Measurements from ENCODE around the gene PPT2. TPM values are rescaled to one million over a fixed set of nuclear protein-coding genes. Genes with fewer than 3 reads are reported as not detected.

The PPT2 gene
- total RNA-seq, 1 experiment from 2014 or later: 46.3 TPM

GRCh38 chr6:32158052-32158451 lies 4.1 kb downstream of the PPT2 start:
- Mint-ChIP-seq H3K9me3 (no peaks in the 10 kb centered on the region), H3K27me3 (ENCODE audit: low read depth) (no peaks in the 10 kb centered on the region), H3K27ac (no peak overlapping the region), H3K4me3 (no peak overlapping the region), H3K36me3 (ENCODE audit: insufficient read depth in 1 of 3, low read depth in 3 of 3) (peaks cover 29 to 58% (median 38%) of the 10 kb centered on the region in 3 experiments), H3K4me1 (peaks cover 11 to 13% of the 10 kb centered on the region in 2 experiments)
- no peak overlapping the region for H2AFZ ChIP-seq (ENCODE audit: low read length)
- no peak overlapping the region for H3K23ac ChIP-seq (ENCODE audit: insufficient read length, low read depth, low read length)
- no peak overlapping the region for H3K56ac ChIP-seq (ENCODE audit: insufficient read length, low read depth, low read length)
- H2BK12ac ChIP-seq (ENCODE audit: insufficient read length, low read depth, low read length): no peak overlapping the region
- DNase-seq: no peak
- no peak overlapping the region for H4K8ac ChIP-seq (replicated peaks; ENCODE audit: insufficient read length, low read depth, low read length)
- H3T11ph ChIP-seq (ENCODE audit: low read length): no peak overlapping the region
- H2BK15ac ChIP-seq (ENCODE audit: low read depth, low read length): no peak overlapping the region
- H3K4me2 ChIP-seq (ENCODE audit: insufficient read depth, insufficient read length, low read length): no peak overlapping the region
- H4K91ac ChIP-seq (ENCODE audit: insufficient read length, low read depth, low read length): no peak overlapping the region
- no peaks in the 10 kb centered on the region for H4K20me1 ChIP-seq (ENCODE audit: control insufficient read depth, insufficient read depth, insufficient read length)
- no peak overlapping the region for H2BK120ac ChIP-seq (ENCODE audit: low read depth, low read length, poor library complexity, severe bottlenecking)
- H4K5ac ChIP-seq (ENCODE audit: insufficient read length, low read depth, low read length): no peak overlapping the region
- no peaks in the 10 kb centered on the region; the same call in 1 of the 2 replicates for H3K79me2 ChIP-seq (ENCODE audit: insufficient read depth, low read length)
- H3K27me3 ChIP-seq (ENCODE audit: insufficient read depth, low read length): no peaks in the 10 kb centered on the region
- peaks cover 15% of the 10 kb centered on the region for H3K23me2 ChIP-seq (ENCODE audit: insufficient read length, low read depth, low read length, poor library complexity, severe bottlenecking)
- no peak overlapping the region for H2BK5ac ChIP-seq (ENCODE audit: insufficient read length, low read length)
- no peaks in the 10 kb centered on the region for H3K79me1 ChIP-seq (ENCODE audit: insufficient read depth, low read depth, low read length, poor library complexity, severe bottlenecking)
- H3K14ac ChIP-seq (ENCODE audit: insufficient read depth, low read length): no peak overlapping the region
- no peak overlapping the region for H2BK20ac ChIP-seq (ENCODE audit: low read depth, low read length, poor library complexity, severe bottlenecking)
- H3K18ac ChIP-seq (ENCODE audit: insufficient read length, low read depth, low read length): no peak overlapping the region
- H3K27ac ChIP-seq (ENCODE audit: insufficient read length, low read depth, low read length): no peak overlapping the region
- no peaks in the 10 kb centered on the region for H3K9me3 ChIP-seq (ENCODE audit: control insufficient read depth, low read depth, low read length)
- no peak overlapping the region for H3K9ac ChIP-seq (ENCODE audit: extremely low read depth, insufficient read length, low read length)
- no peak overlapping the region for H2AK5ac ChIP-seq (ENCODE audit: insufficient read length, low read length)
- no peaks in the 10 kb centered on the region for H3K4me1 ChIP-seq (ENCODE audit: insufficient read depth, low read length)
- TF ChIP-seq, protein P1, sequence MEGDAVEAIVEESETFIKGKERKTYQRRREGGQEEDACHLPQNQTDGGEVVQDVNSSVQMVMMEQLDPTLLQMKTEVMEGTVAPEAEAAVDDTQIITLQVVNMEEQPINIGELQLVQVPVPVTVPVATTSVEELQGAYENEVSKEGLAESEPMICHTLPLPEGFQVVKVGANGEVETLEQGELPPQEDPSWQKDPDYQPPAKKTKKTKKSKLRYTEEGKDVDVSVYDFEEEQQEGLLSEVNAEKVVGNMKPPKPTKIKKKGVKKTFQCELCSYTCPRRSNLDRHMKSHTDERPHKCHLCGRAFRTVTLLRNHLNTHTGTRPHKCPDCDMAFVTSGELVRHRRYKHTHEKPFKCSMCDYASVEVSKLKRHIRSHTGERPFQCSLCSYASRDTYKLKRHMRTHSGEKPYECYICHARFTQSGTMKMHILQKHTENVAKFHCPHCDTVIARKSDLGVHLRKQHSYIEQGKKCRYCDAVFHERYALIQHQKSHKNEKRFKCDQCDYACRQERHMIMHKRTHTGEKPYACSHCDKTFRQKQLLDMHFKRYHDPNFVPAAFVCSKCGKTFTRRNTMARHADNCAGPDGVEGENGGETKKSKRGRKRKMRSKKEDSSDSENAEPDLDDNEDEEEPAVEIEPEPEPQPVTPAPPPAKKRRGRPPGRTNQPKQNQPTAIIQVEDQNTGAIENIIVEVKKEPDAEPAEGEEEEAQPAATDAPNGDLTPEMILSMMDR (conservative IDR thresholded peaks at IDR 0.05): no peak
- H3K4ac ChIP-seq (ENCODE audit: low read depth, low read length): no peak overlapping the region
